Karpas-422 (cell line): ENCODE data around the gene MNS1. TPM values are rescaled to one million over a fixed set of nuclear protein-coding genes. Genes with fewer than 3 reads are reported as not detected.

Source experiments
- DNase-seq: peaks from one replicate; pipeline ENCODE4 v3.0.0-alpha.2; 2015
- H2AFZ ChIP-seq: fragments of 200-600 bp; sonication (generic); 2 replicates; pipeline ENCODE4 v1.6.1; 2014; ENCODE audit warnings: antibody characterized with exemption, low read length, mixed read lengths
- H3K27ac ChIP-seq: fragments of 200-600 bp; sonication (generic); 2 replicates; pipeline ENCODE4 v1.5.1; 2014; ENCODE audit warnings: mild to moderate bottlenecking, low read length, moderate library complexity
- H3K27me3 ChIP-seq: fragments of 200-600 bp; sonication (generic); 2 replicates; pipeline ENCODE4 v1.6.1; 2014; ENCODE audit warnings: low read length, mixed read lengths
- H3K36me3 ChIP-seq: fragments of 200-600 bp; sonication (generic); 2 replicates; pipeline ENCODE4 v1.6.1; 2014; ENCODE audit warnings: low read length, mixed read lengths; ENCODE audit not compliant: insufficient read depth
- H3K4me1 ChIP-seq: fragments of 200-600 bp; sonication (generic); 2 replicates; pipeline ENCODE4 v1.6.1; 2014; ENCODE audit warnings: mild to moderate bottlenecking, low read length, mixed read lengths
- H3K4me2 ChIP-seq: fragments of 200-600 bp; sonication (generic); 2 replicates; pipeline ENCODE4 v1.6.1; 2014; ENCODE audit warnings: low read length, low read depth, mild to moderate bottlenecking; ENCODE audit not compliant: poor library complexity, severe bottlenecking
- H3K4me3 ChIP-seq: fragments of 200-600 bp; sonication (generic); 2 replicates; pipeline ENCODE4 v1.5.1; 2014; ENCODE audit warnings: mild to moderate bottlenecking, antibody characterized with exemption, low read length, mixed read lengths
- H3K79me2 ChIP-seq: fragments of 200-600 bp; sonication (generic); 2 replicates; pipeline ENCODE4 v1.6.1; 2014; ENCODE audit warnings: mild to moderate bottlenecking, low read length, mixed read lengths
- H3K9ac ChIP-seq: fragments of 200-600 bp; sonication (generic); 2 replicates; pipeline ENCODE4 v1.6.0; 2014; ENCODE audit warnings: low read length
- H3K9me2 ChIP-seq: fragments of 200-600 bp; sonication (generic), shearing (Covaris generic); replicated peaks from 2 replicates; pipeline ENCODE4 v1.6.0; 2014; ENCODE audit warnings: mild to moderate bottlenecking, low read length, moderate library complexity; ENCODE audit not compliant: insufficient read depth
- H3K9me3 ChIP-seq: fragments of 300-700, 200-600 bp; sonication (generic); 2 replicates; pipeline ENCODE4 v1.6.1; 2014; ENCODE audit warnings: low read length, mixed read lengths
- H4K20me1 ChIP-seq: fragments of 200-600 bp; sonication (generic); 2 replicates; pipeline ENCODE4 v1.6.1; 2014; ENCODE audit warnings: mild to moderate bottlenecking, antibody characterized with exemption, low read length, low read depth; ENCODE audit not compliant: insufficient read depth
- total RNA-seq: library from RNA; depleted of rRNA; stranded (reverse); fragments of >200 nt; shearing (Covaris generic); gene quantifications from 2 replicates; pipeline ENCODE4 v1.2.3, GENCODE V29; 2014; ENCODE audit warnings: low replicate concordance; rRNA removed

MNS1 gene
- total RNA-seq, 1 experiment from 2014 or later = 3.5 TPM

DNA sequence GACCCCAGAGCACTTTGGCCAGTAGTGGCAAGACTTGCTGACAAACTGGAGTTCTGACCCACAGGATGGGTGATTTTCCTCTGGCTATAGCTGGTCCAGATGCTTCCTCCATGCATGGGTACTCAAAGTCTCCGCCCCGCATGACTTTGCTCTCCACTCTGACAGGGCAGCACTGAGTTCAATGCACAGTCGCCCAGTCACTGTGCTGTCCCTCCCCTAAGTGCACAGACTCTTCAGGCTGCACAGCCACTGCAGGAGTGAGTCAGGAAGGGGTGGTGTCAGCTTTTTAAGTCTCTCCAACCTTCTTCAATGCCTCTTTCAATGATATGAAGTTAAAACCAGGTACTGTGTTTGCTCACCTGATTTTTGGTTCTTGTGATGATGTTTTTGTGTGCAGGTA is 81.9 kb downstream of the MNS1 start:
- no peak overlapping the region for H3K4me3 ChIP-seq
- H3K27ac ChIP-seq = no peak overlapping the region
- no peak overlapping the region for H3K9ac ChIP-seq
- H3K4me2 ChIP-seq = no peak overlapping the region
- 0 out of 2 replicates have a peak, but pooled peaks cover 3% of the 10 kb centered on the region for H3K36me3 ChIP-seq
- H3K9me2 ChIP-seq = no peaks in the 10 kb centered on the region; the same call in 1 of the 2 replicates
- no peaks in the 10 kb centered on the region for H3K27me3 ChIP-seq
- H3K9me3 ChIP-seq = no peaks in the 10 kb centered on the region; the same call in 1 of the 2 replicates
- H4K20me1 ChIP-seq = no peaks in the 10 kb centered on the region
- H3K4me1 ChIP-seq = no peaks in the 10 kb centered on the region
- H3K79me2 ChIP-seq = no peaks in the 10 kb centered on the region
- DNase-seq = no peak
- no peak overlapping the region for H2AFZ ChIP-seq

Other genes starting within 250 kb of the MNS1 start
- gene RFX7, start 221.3 kb downstream of the MNS1 start, total RNA-seq = 20.7 and 57.3 TPM in 2 replicates
- 0.94 and 8.9 TPM in 2 replicates for gene TEX9, start 99.7 kb downstream of the MNS1 start, total RNA-seq